ENCODE results near the gene CHST3.

- TF ChIP-seq CTCF (IDR thresholded peaks at IDR 0.05) (no peak), POLR2A (IDR thresholded peaks at IDR 0.05) (no peak)
These were observed 52.6 kb downstream of the CHST3 start for GRCh38 chr10:72016608-72017300.
